ENCODE measurements around the gene SBNO2.

- TF ChIP-seq CTCF (IDR thresholded peaks at IDR 0.05; ENCODE audit: low read depth, low read length, missing input control) (no peak), FOXA1 (IDR thresholded peaks at IDR 0.05) (no peak), MAX (IDR thresholded peaks at IDR 0.05) (no peak), TAF1 (conservative IDR thresholded peaks at IDR 0.05) (no peak), JUND (IDR thresholded peaks at IDR 0.05) (no peak), RAD21 (IDR thresholded peaks at IDR 0.05) (no peak), SP1 (IDR thresholded peaks at IDR 0.05) (no peak), REST (IDR thresholded peaks at IDR 0.05) (no peak), EGR1 (IDR thresholded peaks at IDR 0.05; ENCODE audit: low read depth in 2 of 2) (no peak), GABPA (IDR thresholded peaks at IDR 0.05 in 1 of 2, conservative IDR thresholded peaks at IDR 0.05 in 1 of 2) (no peak), YY1 (IDR thresholded peaks at IDR 0.05) (no peak), RXRA (IDR thresholded peaks at IDR 0.05) (no peak), ZBTB33 (IDR thresholded peaks at IDR 0.05) (no peak)
These were observed 62.3 kb downstream of the SBNO2 start for GRCh38 chr19:1111641-1112267.

Data from liver (tissue), 3 donors.